PC-9 (cell line): ENCODE data around the gene MTMR10. TPM values are rescaled to one million over a fixed set of nuclear protein-coding genes. Genes with fewer than 3 reads are reported as not detected.

Source experiments
- BruUV-seq: library from RNA; stranded (reverse); fragments of 400-500 nt; replicated peaks from 2 replicates; lab custom pipeline; 2021; lab: Mats Ljungman, UMichigan
- CTCF ChIA-PET: fragments of 300-600 bp; sonication (Branson Sonifier 250); formaldehyde crosslinking; loops from one replicate; lab custom pipeline; 2022; ENCODE audit warnings: antibody characterized with exemption; lab: Charles Lee
- POLR2A ChIA-PET: fragments of 300-600 bp; sonication (Branson Sonifier 250); formaldehyde crosslinking; loops from one replicate; lab custom pipeline; 2022; ENCODE audit warnings: antibody characterized with exemption; ENCODE audit not compliant: unreplicated experiment; lab: Charles Lee
- DNase-seq, 2 experiments: peaks; one replicate each; pipeline versions ENCODE4 v3.0.0 to v3.0.0-alpha.2; 2015 to 2022; ENCODE audit warnings: mixed read lengths in 1 of 2
- H2AFZ ChIP-seq: fragments of 200-600 bp; sonication (generic); 2 replicates; pipeline ENCODE4 v1.8.1; 2017; ENCODE audit warnings: antibody characterized with exemption
- H3F3A ChIP-seq: fragments of 200-600 bp; sonication (generic); 2 replicates; pipeline ENCODE4 v1.8.1; 2017; ENCODE audit warnings: antibody characterized with exemption, mild to moderate bottlenecking, low read depth; ENCODE audit not compliant: insufficient read depth
- H3K27ac ChIP-seq: fragments of 200-600 bp; sonication (generic); 2 replicates; pipeline ENCODE4 v1.6.1; 2016; ENCODE audit warnings: mixed run types
- H3K27me3 ChIP-seq: fragments of 200-600 bp; sonication (generic); 2 replicates; pipeline ENCODE4 v1.6.1; 2016; ENCODE audit warnings: low read depth, mixed run types; ENCODE audit not compliant: insufficient read depth
- H3K36me3 ChIP-seq: fragments of 200-600 bp; sonication (generic); 2 replicates; pipeline ENCODE4 v1.6.1; 2016; ENCODE audit warnings: low read depth, mixed run types
- H3K4me1 ChIP-seq: fragments of 200-600 bp; sonication (generic); replicated peaks from 2 replicates; pipeline ENCODE4 v1.6.1; 2016; ENCODE audit warnings: mixed run types; ENCODE audit not compliant: insufficient read depth
- H3K4me2 ChIP-seq: fragments of 200-600 bp; sonication (generic); 2 replicates; pipeline ENCODE4 v1.6.1; 2017; ENCODE audit warnings: mixed run types
- H3K4me3 ChIP-seq: fragments of 200-600 bp; sonication (generic); 2 replicates; pipeline ENCODE4 v1.6.1; 2016; ENCODE audit warnings: mixed run types
- H3K79me2 ChIP-seq: fragments of 200-600 bp; sonication (generic); 2 replicates; pipeline ENCODE4 v1.6.1; 2017; ENCODE audit warnings: low read depth, mixed run types
- H3K9me2 ChIP-seq: fragments of 200-600 bp; sonication (generic); 2 replicates; pipeline ENCODE4 v1.8.1; 2017; ENCODE audit warnings: mild to moderate bottlenecking; ENCODE audit not compliant: insufficient read depth
- H3K9me3 ChIP-seq: fragments of 200-600 bp; sonication (generic); 2 replicates; pipeline ENCODE4 v1.8.1; 2016; ENCODE audit warnings: low read depth; ENCODE audit not compliant: insufficient read depth
- H4K20me1 ChIP-seq: fragments of 200-600 bp; sonication (generic); 2 replicates; pipeline ENCODE4 v1.8.1; 2017; ENCODE audit not compliant: insufficient read depth
- CTCF ChIP-seq: fragments of 200-600 bp; sonication (generic); conservative IDR thresholded peaks from 2 replicates; pipeline ENCODE4 v1.6.1; 2017; ENCODE audit warnings: mixed run types, antibody characterized with exemption, mild to moderate bottlenecking, moderate library complexity
- EZH2 ChIP-seq: fragments of 200-600 bp; sonication (generic); IDR thresholded peaks from 2 replicates; pipeline ENCODE4 v1.8.0; 2017; ENCODE audit warnings: antibody characterized with exemption, low read depth
- intact Hi-C: fragments of 100-400 bp; cut with micrococcal nuclease; formaldehyde crosslinking; loops from one replicate; pipeline ENCODE4 v1.10.0; 2022; ENCODE audit not compliant: unreplicated experiment
- total RNA-seq: library from RNA; stranded (reverse); gene quantifications from 2 replicates; pipeline ENCODE4 v1.2.3, GENCODE V29; 2021

The MTMR10 gene
- total RNA-seq, 1 experiment from 2014 or later, result 6.2 TPM

DNA sequence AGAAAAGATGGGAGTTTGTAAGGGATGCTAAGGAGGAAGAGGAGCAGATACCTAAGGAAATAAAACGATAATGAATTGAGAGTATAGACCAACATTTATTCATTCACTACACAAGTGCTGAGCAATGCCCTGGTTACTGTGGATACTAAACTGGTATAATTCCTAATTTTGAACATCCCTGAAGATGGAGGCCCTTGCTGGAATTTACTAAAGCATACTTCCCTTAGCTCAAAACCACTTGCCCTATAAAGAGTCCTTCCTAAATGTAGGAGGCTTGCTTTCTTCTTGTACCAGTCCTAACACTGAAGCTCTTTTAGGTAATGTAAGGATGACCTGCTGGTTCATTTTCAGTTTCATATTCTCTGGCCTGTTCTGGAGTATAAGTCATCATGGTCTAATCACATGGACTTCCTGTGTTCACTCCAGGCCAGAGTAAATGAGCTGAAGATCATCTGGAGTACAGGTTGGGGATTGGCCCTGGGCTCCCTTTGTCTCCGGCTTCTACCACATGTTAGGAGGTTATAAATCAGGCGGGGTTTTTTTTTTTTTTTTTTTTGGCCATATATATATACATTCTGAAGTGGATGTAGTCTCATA, 40.1 kb upstream of the MTMR10 start:
- intact Hi-C loops, result no loop called here
- no peaks in the 10 kb centered on the region for H3K36me3 ChIP-seq
- ChIA-PET CTCF (no interaction called here), POLR2A (no interaction called here)
- no peak overlapping the region for H3K4me2 ChIP-seq
- no peak for DNase-seq
- TF ChIP-seq CTCF (no peak), EZH2 (no peak)
- H3K27ac ChIP-seq, result no peak overlapping the region
- BruUV-seq, result no TSS peak
- no peaks in the 10 kb centered on the region for H3K79me2 ChIP-seq
- H3K4me3 ChIP-seq, result no peak overlapping the region
- H3K4me1 ChIP-seq, result no peaks in the 10 kb centered on the region
- H4K20me1 ChIP-seq, result no peaks in the 10 kb centered on the region
- peaks cover 8% of the 10 kb centered on the region; the same call in 1 of the 2 replicates for H3K27me3 ChIP-seq
- no peaks in the 10 kb centered on the region for H3K9me2 ChIP-seq
- H2AFZ ChIP-seq, result no peak overlapping the region
- H3K9me3 ChIP-seq, result no peaks in the 10 kb centered on the region
- H3F3A ChIP-seq, result no peaks in the 10 kb centered on the region

GRCh38 chr15:31027910-31028578, 36.6 kb upstream of the MTMR10 start:
- Histone ChIP-seq H3K36me3 (no peaks in the 10 kb centered on the region), H3K9me3 (no peaks in the 10 kb centered on the region), H3K4me3 (no peak overlapping the region), H3F3A (no peaks in the 10 kb centered on the region), H3K27me3 (peaks cover 8% of the 10 kb centered on the region; the same call in 1 of the 2 replicates), H3K4me2 (no peak overlapping the region), H3K79me2 (no peaks in the 10 kb centered on the region), H4K20me1 (no peaks in the 10 kb centered on the region), H3K27ac (no peak overlapping the region), H3K9me2 (no peaks in the 10 kb centered on the region), H3K4me1 (no peaks in the 10 kb centered on the region), H2AFZ (no peak overlapping the region)
- intact Hi-C loops, result no loop called here
- no TSS peak for BruUV-seq
- no peak for DNase-seq
- TF ChIP-seq EZH2 (no peak), CTCF (no peak)
- CTCF ChIA-PET, result no interaction called here
- POLR2A ChIA-PET, result no interaction called here

DNA sequence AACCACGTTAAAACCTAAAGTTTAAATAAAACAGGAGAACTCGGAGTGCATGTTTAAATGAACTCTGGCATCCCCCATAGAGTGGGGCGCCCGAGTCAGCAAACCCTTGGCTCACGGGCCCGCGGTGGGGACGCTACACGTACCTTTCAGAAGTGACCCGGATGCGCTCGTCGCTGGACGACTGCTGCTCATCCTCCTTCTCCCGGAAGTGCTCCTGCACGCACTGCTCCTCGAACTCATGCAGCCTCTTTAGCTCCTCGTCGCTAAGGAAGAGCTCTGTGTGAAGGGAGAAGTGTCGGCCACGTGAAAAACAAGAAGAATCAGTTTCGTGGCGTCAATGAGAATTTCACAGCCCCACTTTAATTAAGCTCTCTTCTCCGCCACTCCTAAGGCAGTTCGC, 34.6 kb upstream of the MTMR10 start:
- Histone ChIP-seq H3K27me3 (peaks cover 13% of the 10 kb centered on the region; the same call in 1 of the 2 replicates), H3K9me3 (no peaks in the 10 kb centered on the region), H3F3A (no peaks in the 10 kb centered on the region), H2AFZ (no peak overlapping the region), H3K4me1 (no peaks in the 10 kb centered on the region), H4K20me1 (no peaks in the 10 kb centered on the region), H3K79me2 (no peaks in the 10 kb centered on the region), H3K4me2 (no peak overlapping the region), H3K36me3 (no peaks in the 10 kb centered on the region), H3K4me3 (no peak overlapping the region), H3K9me2 (no peaks in the 10 kb centered on the region), H3K27ac (no peak overlapping the region)
- intact Hi-C loops, result no loop called here
- ChIA-PET POLR2A (no interaction called here), CTCF (no interaction called here)
- no TSS peak for BruUV-seq
- no peak for DNase-seq
- TF ChIP-seq EZH2, result no peak
- TF ChIP-seq CTCF, result no peak
